Measurements from ENCODE around the gene PPP1R12B. TPM values are rescaled to one million over a fixed set of nuclear protein-coding genes. Genes with fewer than 3 reads are reported as not detected.
"Not testable (repeated sequence)": the region's sequence is repeated elsewhere in the genome, so short reads cannot be mapped to it uniquely, and the experiment has no call there.

The PPP1R12B gene
- total RNA-seq, 4 donors from 2014 or later: 747 to 1,375 (median 979) TPM

GRCh38 chr1:202464153-202464742, 115.7 kb downstream of the PPP1R12B start:
- ATAC-seq, H3K27me3 ChIP-seq, H3K36me3 ChIP-seq, H3K9me3 ChIP-seq, H3K4me3 ChIP-seq: not testable (repeated sequence)
- WGBS, 2 donors (ENCODE audit: low coverage in 1 of 2): 22% methylated on average over 3 of the region's 4 CpGs; no CpG with 5 or more reads in 1 of the 2 donors
- Histone ChIP-seq H3K4me1 (peaks cover 11 to 56% (median 16%) of the 10 kb centered on the region in 3 donors), H3K27ac (peak overlapping the region in 1 of 4 donors; percentile 55)
- peak; percentile 54 to 76 (median 64) for TF ChIP-seq CTCF (IDR thresholded peaks at IDR 0.05)

GRCh38 chr1:202465644-202466270, 117.3 kb downstream of the PPP1R12B start:
- not testable (repeated sequence) for H3K9me3 ChIP-seq, H3K4me3 ChIP-seq, ATAC-seq, H3K27me3 ChIP-seq, H3K36me3 ChIP-seq
- WGBS, 2 donors (ENCODE audit: low coverage in 1 of 2): 21 to 34% methylated on average over 3 of the region's 3 CpGs
- peak overlapping the region in 3 of 4 donors; percentile 55 to 60 (median 59) for H3K27ac ChIP-seq
- H3K4me1 ChIP-seq: peaks cover 0 to 41% (median 6%) of the 10 kb centered on the region in 3 donors

- not testable (repeated sequence) for H3K27ac ChIP-seq
Measured at GRCh38 chr1:202466339-202466738, 117.8 kb downstream of the PPP1R12B start.

GRCh38 chr1:202467381-202467780, 118.9 kb downstream of the PPP1R12B start:
- not testable (repeated sequence) for H3K36me3 ChIP-seq, H3K9me3 ChIP-seq, H3K27ac ChIP-seq, ATAC-seq, H3K4me3 ChIP-seq, H3K27me3 ChIP-seq
- no CpG with 5 or more reads among the region's 3 CpGs for WGBS, 2 donors (ENCODE audit: low coverage in 1 of 2)
- peaks cover 0 to 31% (median 6%) of the 10 kb centered on the region in 3 donors for H3K4me1 ChIP-seq

More at GRCh38 chr1:202466339-202466738, 117.8 kb downstream of the PPP1R12B start:
- peaks cover 0 to 39% (median 6%) of the 10 kb centered on the region in 3 donors for H3K4me1 ChIP-seq
- H3K36me3 ChIP-seq, H3K4me3 ChIP-seq, ATAC-seq, H3K27me3 ChIP-seq, H3K9me3 ChIP-seq: not testable (repeated sequence)

- H3K9me3 ChIP-seq, ATAC-seq, H3K4me3 ChIP-seq, H3K27ac ChIP-seq, H3K36me3 ChIP-seq, H3K27me3 ChIP-seq: not testable (repeated sequence)
- H3K4me1 ChIP-seq: peaks cover 0 to 25% (median 9%) of the 10 kb centered on the region in 3 donors
- WGBS, 2 donors (ENCODE audit: low coverage in 1 of 2): 93% methylated on average over 3 of the region's 3 CpGs; no CpG with 5 or more reads in 1 of the 2 donors
Measured at GRCh38 chr1:202468695-202469094, 120.2 kb downstream of the PPP1R12B start.

GRCh38 chr1:202469123-202469522, 120.6 kb downstream of the PPP1R12B start:
- H3K27ac ChIP-seq, ATAC-seq: not testable (repeated sequence)
- 93 to 100% methylated on average over 1 of the region's 1 CpG for WGBS, 2 donors (ENCODE audit: low coverage in 1 of 2)

GRCh38 chr1:202471246-202471645, 122.7 kb downstream of the PPP1R12B start:
- no peaks in the 10 kb centered on the region for H3K27me3 ChIP-seq
- 79% methylated on average over 2 of the region's 3 CpGs; no CpG with 5 or more reads in 1 of the 2 donors for WGBS, 2 donors (ENCODE audit: low coverage in 1 of 2)
- TF ChIP-seq CTCF (IDR thresholded peaks at IDR 0.05) (no peak), POLR2AphosphoS5 (IDR thresholded peaks at IDR 0.05) (no peak), EP300 (IDR thresholded peaks at IDR 0.05) (no peak), POLR2A (IDR thresholded peaks at IDR 0.05) (no peak)
- H3K9me3 ChIP-seq: no peaks in the 10 kb centered on the region
- ATAC-seq: no peak
- peaks cover 0 to 6% (median 3%) of the 10 kb centered on the region in 3 donors for H3K4me1 ChIP-seq
- no peak overlapping the region for H3K27ac ChIP-seq
- no peak overlapping the region for H3K4me3 ChIP-seq
- no peaks in the 10 kb centered on the region for H3K36me3 ChIP-seq

More at GRCh38 chr1:202469123-202469522, 120.6 kb downstream of the PPP1R12B start:
- not testable (repeated sequence) for H3K27me3 ChIP-seq, H3K9me3 ChIP-seq, H3K4me3 ChIP-seq, H3K36me3 ChIP-seq
- H3K4me1 ChIP-seq: peaks cover 0 to 25% (median 9%) of the 10 kb centered on the region in 3 donors

GRCh38 chr1:202472347-202473124, 124.0 kb downstream of the PPP1R12B start:
- H3K36me3 ChIP-seq, ATAC-seq: not testable (repeated sequence)

GRCh38 chr1:202473266-202474045, 125.0 kb downstream of the PPP1R12B start:
- not testable (repeated sequence) for ATAC-seq

More at GRCh38 chr1:202472347-202473124, 124.0 kb downstream of the PPP1R12B start:
- WGBS, 2 donors (ENCODE audit: low coverage in 1 of 2): 50 to 57% methylated on average over 1 of the region's 2 CpGs
- H3K27me3 ChIP-seq, H3K4me1 ChIP-seq, H3K9me3 ChIP-seq, H3K27ac ChIP-seq, H3K4me3 ChIP-seq: not testable (repeated sequence)

GRCh38 chr1:202479661-202480060, 131.2 kb downstream of the PPP1R12B start:
- not testable (repeated sequence) for H3K36me3 ChIP-seq, H3K9me3 ChIP-seq, H3K4me3 ChIP-seq, ATAC-seq, H3K4me1 ChIP-seq, H3K27me3 ChIP-seq, H3K27ac ChIP-seq

More at GRCh38 chr1:202473266-202474045, 125.0 kb downstream of the PPP1R12B start:
- WGBS, 2 donors (ENCODE audit: low coverage in 1 of 2): 80% methylated on average over 2 of the region's 6 CpGs; no CpG with 5 or more reads in 1 of the 2 donors
- H3K27me3 ChIP-seq, H3K4me3 ChIP-seq, H3K9me3 ChIP-seq, H3K4me1 ChIP-seq, H3K36me3 ChIP-seq, H3K27ac ChIP-seq: not testable (repeated sequence)

Measured in gastroesophageal sphincter (tissue), 4 donors.